Left cardiac atrium (tissue), 4 donors: ENCODE results near the gene SERP2. TPM values are rescaled to one million over a fixed set of nuclear protein-coding genes. Genes with fewer than 3 reads are reported as not detected.

Experiments
- ATAC-seq, 2 donors: fragments of 200-7000 bp; cut with Tn5 transposase; one replicate each; pipeline ENCODE4 v1.9.1; 2020; ENCODE audit warnings: mild to moderate bottlenecking in 2 of 2, moderate library complexity in 2 of 2
- DNase-seq: peaks from one replicate; pipeline ENCODE4 v3.0.0-alpha.2; 2020
- intact Hi-C, 2 donors: fragments of 100-400 bp; cut with DNase I; formaldehyde crosslinking; loops; one replicate each; pipeline versions ENCODE4 v1.14.1 to v1.15.1; 2022 to 2023
- total RNA-seq, 2 donors: library from RNA; stranded (reverse); fragmentation: NEBNext Ultra II Directional; extraction: Animal tissue kit (Norgen Biotek cat#: 25700); gene quantifications; one replicate each; pipeline ENCODE4 v1.2.1, GENCODE V29; 2021
- donor health status: DM: no; HTN: yes; CAD: no.
- donor health status: DM: no; HTN: yes; CAD: no; lungs with severe emphysema.
- donor health status: DM: yes; HTN: yes; CAD: no.
- donor health status: Dilated cardiomyopathy.

The SERP2 gene
- total RNA-seq, 2 donors from 2014 or later = 12.9 to 14.6 TPM

GRCh38 chr13:44440046-44440608, 66.5 kb downstream of the SERP2 start:
- no peak for ATAC-seq
- intact Hi-C loops = loop anchor here in 1 of 2 donors (10.0 kb wide), 1 partner anchor 395 kb away; no protein-coding TSS in a partner anchor

More at GRCh38 chr13:44440046-44440608, 66.5 kb downstream of the SERP2 start:
- no peak for DNase-seq

Other genes with a start within 250 kb of the SERP2 start
- 100 to 1,000 TPM in 1 of 2 donors, 10 to 100 TPM in 1; 68.5 to 109 TPM for gene TSC22D1, start 202.5 kb downstream of the SERP2 start, total RNA-seq